Endodermal cell (in vitro differentiated cells): Measurements from ENCODE around the gene PNO1. TPM values are rescaled to one million over a fixed set of nuclear protein-coding genes. Genes with fewer than 3 reads are reported as not detected.

Experiments used
- DNase-seq: peaks from one replicate; pipeline ENCODE4 v3.0.0-alpha.2; 2017
- H3K27ac ChIP-seq: 2 replicates; pipeline ENCODE4 v1.5.1; 2013; ENCODE audit warnings: mild to moderate bottlenecking, low read depth, low read length, moderate library complexity
- H3K27me3 ChIP-seq: 2 replicates; pipeline ENCODE4 v1.6.1; 2013; ENCODE audit warnings: mild to moderate bottlenecking, low read length, moderate library complexity; ENCODE audit not compliant: insufficient read depth, control insufficient read depth, poor library complexity, severe bottlenecking
- H3K36me3 ChIP-seq: 2 replicates; pipeline ENCODE4 v1.7.0; 2013; ENCODE audit warnings: mild to moderate bottlenecking, low read length, moderate library complexity; ENCODE audit not compliant: control insufficient read depth, insufficient read depth
- H3K4me1 ChIP-seq: one replicate; pipeline ENCODE4 v1.7.0; 2013; ENCODE audit warnings: low read length; ENCODE audit not compliant: control insufficient read depth, insufficient read depth
- H3K4me3 ChIP-seq: 2 replicates; pipeline ENCODE4 v1.5.1; 2013; ENCODE audit warnings: mild to moderate bottlenecking, low read length, moderate library complexity
- H3K9ac ChIP-seq: 2 replicates; pipeline ENCODE4 v1.6.1; 2013; ENCODE audit warnings: mild to moderate bottlenecking, low read length, moderate library complexity; ENCODE audit not compliant: poor library complexity, severe bottlenecking; ENCODE audit errors: extremely low read depth
- H3K9me3 ChIP-seq: 2 replicates; pipeline ENCODE4 v1.6.1; 2013; ENCODE audit warnings: mild to moderate bottlenecking, low read length, moderate library complexity; ENCODE audit not compliant: control insufficient read depth
- H3K27ac Mint-ChIP-seq: 2 replicates; pipeline ENCODE4 v1.8.0; 2020; ENCODE audit warnings: mixed read lengths
- H3K27me3 Mint-ChIP-seq: 2 replicates; pipeline ENCODE4 v1.8.0; 2021; ENCODE audit warnings: mild to moderate bottlenecking, mixed read lengths; ENCODE audit not compliant: insufficient read depth
- H3K36me3 Mint-ChIP-seq: 2 replicates; pipeline ENCODE4 v1.8.0; 2020; ENCODE audit warnings: low read depth, mixed read lengths
- H3K4me1 Mint-ChIP-seq: 2 replicates; pipeline ENCODE4 v1.8.0; 2020; ENCODE audit warnings: mixed read lengths
- H3K4me3 Mint-ChIP-seq: 2 replicates; pipeline ENCODE4 v1.8.0; 2020; ENCODE audit warnings: mild to moderate bottlenecking, moderate library complexity, mixed read lengths
- H3K9me3 Mint-ChIP-seq: 2 replicates; pipeline ENCODE4 v1.8.0; 2020; ENCODE audit warnings: mild to moderate bottlenecking, mixed read lengths
- CTCF ChIP-seq: fragments of 200-600 bp; sonication (generic); conservative IDR thresholded peaks from 2 replicates; pipeline ENCODE4 v1.5.0; 2021; ENCODE audit warnings: antibody characterized with exemption, mild to moderate bottlenecking
- WGBS, 2 experiments: methylation state at CpG; one replicate each; pipeline versions ENCODE4 v1.1.5 to v1.1.7; 2013; ENCODE audit warnings: missing lambda C conversion rate in 2 of 2, mixed read lengths in 1 of 2; ENCODE audit not compliant: insufficient coverage in 1 of 2, insufficient read length in 1 of 2; 5-methylcytosine and 5-hydroxymethylcytosine counted together
- total RNA-seq, 2 donors: library from RNA; stranded (reverse); fragmentation: NEBNext Ultra II Directional in 1 of 2; extraction: Animal tissue kit (Norgen Biotek cat#: 25700) in 1 of 2; gene quantifications; 2 replicates in 1 of 2; 3 replicates in 1 of 2; pipeline ENCODE4 v1.2.1, GENCODE V29; 2021

Gene PNO1
- total RNA-seq, 2 donors from 2014 or later: 16.6 to 21.3 TPM

GRCh38 chr2:68127358-68128242 lies 30.1 kb upstream of the PNO1 start:
- Histone ChIP-seq H3K36me3 (peaks cover 5% of the 10 kb centered on the region), H3K4me1 (no peaks in the 10 kb centered on the region), H3K27me3 (no peaks in the 10 kb centered on the region), H3K9ac (no peak overlapping the region), H3K4me3 (no peak overlapping the region), H3K9me3 (no peaks in the 10 kb centered on the region), H3K27ac (no peak overlapping the region)
- H3K36me3 Mint-ChIP-seq: peaks cover 18% of the 10 kb centered on the region
- H3K27ac Mint-ChIP-seq: no peak overlapping the region
- no peak for TF ChIP-seq CTCF
- peaks cover 18% of the 10 kb centered on the region for H3K27me3 Mint-ChIP-seq
- WGBS, 2 experiments: 50% methylated on average over 2 of the region's 2 CpGs
- H3K4me1 Mint-ChIP-seq: peaks cover 6% of the 10 kb centered on the region
- H3K4me3 Mint-ChIP-seq: no peak overlapping the region
- H3K9me3 Mint-ChIP-seq: no peaks in the 10 kb centered on the region
- DNase-seq: no peak

- peaks cover 46% of the 10 kb centered on the region for H3K36me3 Mint-ChIP-seq
- H3K27me3 Mint-ChIP-seq: no peaks in the 10 kb centered on the region
- H3K4me3 Mint-ChIP-seq: no peak overlapping the region
- Histone ChIP-seq H3K9me3 (no peaks in the 10 kb centered on the region), H3K4me3 (no peak overlapping the region), H3K9ac (no peak overlapping the region), H3K4me1 (peaks cover 3% of the 10 kb centered on the region), H3K27me3 (no peaks in the 10 kb centered on the region), H3K27ac (no peak overlapping the region), H3K36me3 (peaks cover 11% of the 10 kb centered on the region)
- TF ChIP-seq CTCF: no peak
- no peak for DNase-seq
- H3K9me3 Mint-ChIP-seq: no peaks in the 10 kb centered on the region
- no peak overlapping the region for H3K27ac Mint-ChIP-seq
- 59% methylated on average over 1 of the region's 1 CpG; no CpG with 5 or more reads in 1 of the 2 experiments for WGBS, 2 experiments
- peaks cover 18% of the 10 kb centered on the region for H3K4me1 Mint-ChIP-seq
These were observed 23.6 kb upstream of the PNO1 start for GRCh38 chr2:68134120-68134519.

GRCh38 chr2:68134554-68134953 lies 23.1 kb upstream of the PNO1 start:
- H3K9ac ChIP-seq: no peak overlapping the region
- TF ChIP-seq CTCF: peak; percentile 48
- H3K9me3 Mint-ChIP-seq: no peaks in the 10 kb centered on the region
- H3K36me3 ChIP-seq: peaks cover 11% of the 10 kb centered on the region
- no peak overlapping the region for H3K4me3 Mint-ChIP-seq
- H3K4me3 ChIP-seq: no peak overlapping the region
- H3K27ac ChIP-seq: no peak overlapping the region
- peaks cover 45% of the 10 kb centered on the region for H3K36me3 Mint-ChIP-seq
- H3K27me3 Mint-ChIP-seq: no peaks in the 10 kb centered on the region
- H3K4me1 Mint-ChIP-seq: peaks cover 18% of the 10 kb centered on the region
- no peaks in the 10 kb centered on the region for H3K9me3 ChIP-seq
- WGBS, 2 experiments: 95 to 100% methylated on average over 5 of the region's 6 CpGs
- H3K4me1 ChIP-seq: peaks cover 3% of the 10 kb centered on the region
- H3K27ac Mint-ChIP-seq: no peak overlapping the region
- DNase-seq: peak; percentile 59
- H3K27me3 ChIP-seq: no peaks in the 10 kb centered on the region
